GM12878 (cell line): Measurements from ENCODE around the gene IFIH1.

ENCODE experiments used
- DPF2 ChIP-seq: fragments of 450-650 bp; IDR thresholded peaks from 2 replicates; pipeline ENCODE4 v1.6.1; 2017; ENCODE audit warnings: mild to moderate bottlenecking
- HDAC2 ChIP-seq: fragments of 200-600 bp; sonication (generic); IDR thresholded peaks from 2 replicates; pipeline ENCODE4 v1.6.1; 2017
- JUND ChIP-seq: IDR thresholded peaks from 2 replicates; pipeline ENCODE4 v1.6.1; 2012; ENCODE audit warnings: low read depth, mild to moderate bottlenecking, low read length, improper control_type of control experiment, moderate library complexity
- POLR2A ChIP-seq: IDR thresholded peaks from 2 replicates; pipeline ENCODE4 v1.6.1; 2011; ENCODE audit warnings: low read depth, mild to moderate bottlenecking, low read length
- RCOR1 ChIP-seq: conservative IDR thresholded peaks from 2 replicates; pipeline ENCODE4 v1.6.1; 2012; ENCODE audit warnings: low read depth, low read length, improper control_type of control experiment
- SUPT20H ChIP-seq: IDR thresholded peaks from 2 replicates; pipeline ENCODE4 v1.6.1; 2011; ENCODE audit warnings: low read depth, mild to moderate bottlenecking, low read length, moderate library complexity, borderline replicate concordance; ENCODE audit not compliant: control insufficient read depth
- TF ChIP-seq, protein P1 (sequence below), 3 experiments: IDR thresholded peaks in 2 of 3; conservative IDR thresholded peaks in 1 of 3; 2 replicates each; pipeline ENCODE4 v1.5.1; 2011; ENCODE audit warnings: low read depth in 3 of 3, low read length in 3 of 3, mild to moderate bottlenecking in 3 of 3, control low read depth in 2 of 3, moderate library complexity in 2 of 3, inconsistent platforms in 1 of 3, mixed read lengths in 1 of 3; ENCODE audit not compliant: control insufficient read depth in 2 of 3, insufficient read depth in 1 of 3; ENCODE audit errors: extremely low read depth in 1 of 3
- TF ChIP-seq, protein P2 (sequence below): IDR thresholded peaks from 2 replicates; pipeline ENCODE4 v1.6.1; 2012; ENCODE audit warnings: low read depth, low read length, improper control_type of control experiment

DNA sequence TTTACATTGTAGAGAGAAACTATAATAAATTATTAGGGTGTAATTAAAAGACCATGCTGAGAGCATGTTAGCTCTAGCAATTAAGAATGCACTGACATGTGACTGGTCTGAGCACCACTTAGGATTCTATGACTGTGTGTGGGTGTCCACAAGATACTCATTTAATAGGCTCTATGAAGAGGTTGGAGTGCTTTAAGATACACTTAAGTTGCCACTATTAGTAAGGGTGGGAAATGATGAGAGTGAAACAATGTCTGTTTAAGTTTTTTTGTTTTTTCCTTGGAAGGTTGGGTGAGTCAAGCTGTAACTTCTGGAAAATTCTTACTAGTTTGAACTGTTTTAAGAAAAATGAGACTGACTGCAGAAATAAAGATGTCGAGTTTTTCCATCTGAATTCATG is 73.4 kb downstream of the IFIH1 start:
- TF ChIP-seq, protein P1, sequence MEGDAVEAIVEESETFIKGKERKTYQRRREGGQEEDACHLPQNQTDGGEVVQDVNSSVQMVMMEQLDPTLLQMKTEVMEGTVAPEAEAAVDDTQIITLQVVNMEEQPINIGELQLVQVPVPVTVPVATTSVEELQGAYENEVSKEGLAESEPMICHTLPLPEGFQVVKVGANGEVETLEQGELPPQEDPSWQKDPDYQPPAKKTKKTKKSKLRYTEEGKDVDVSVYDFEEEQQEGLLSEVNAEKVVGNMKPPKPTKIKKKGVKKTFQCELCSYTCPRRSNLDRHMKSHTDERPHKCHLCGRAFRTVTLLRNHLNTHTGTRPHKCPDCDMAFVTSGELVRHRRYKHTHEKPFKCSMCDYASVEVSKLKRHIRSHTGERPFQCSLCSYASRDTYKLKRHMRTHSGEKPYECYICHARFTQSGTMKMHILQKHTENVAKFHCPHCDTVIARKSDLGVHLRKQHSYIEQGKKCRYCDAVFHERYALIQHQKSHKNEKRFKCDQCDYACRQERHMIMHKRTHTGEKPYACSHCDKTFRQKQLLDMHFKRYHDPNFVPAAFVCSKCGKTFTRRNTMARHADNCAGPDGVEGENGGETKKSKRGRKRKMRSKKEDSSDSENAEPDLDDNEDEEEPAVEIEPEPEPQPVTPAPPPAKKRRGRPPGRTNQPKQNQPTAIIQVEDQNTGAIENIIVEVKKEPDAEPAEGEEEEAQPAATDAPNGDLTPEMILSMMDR (IDR thresholded peaks at IDR 0.05 in 2 of 3, conservative IDR thresholded peaks at IDR 0.05 in 1 of 3; ENCODE audit: control insufficient read depth in 2 of 3, extremely low read depth in 1 of 3, insufficient read depth in 1 of 3, low read depth in 3 of 3, low read length in 3 of 3), result no peak
- TF ChIP-seq JUND (no peak), HDAC2 (no peak), SUPT20H (no peak), DPF2 (no peak), RCOR1 (no peak), POLR2A (no peak)
- TF ChIP-seq, protein P2, sequence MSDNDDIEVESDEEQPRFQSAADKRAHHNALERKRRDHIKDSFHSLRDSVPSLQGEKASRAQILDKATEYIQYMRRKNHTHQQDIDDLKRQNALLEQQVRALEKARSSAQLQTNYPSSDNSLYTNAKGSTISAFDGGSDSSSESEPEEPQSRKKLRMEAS, result no peak
